Measurements from ENCODE around the gene SLC7A10.

Gene SLC7A10

DNA sequence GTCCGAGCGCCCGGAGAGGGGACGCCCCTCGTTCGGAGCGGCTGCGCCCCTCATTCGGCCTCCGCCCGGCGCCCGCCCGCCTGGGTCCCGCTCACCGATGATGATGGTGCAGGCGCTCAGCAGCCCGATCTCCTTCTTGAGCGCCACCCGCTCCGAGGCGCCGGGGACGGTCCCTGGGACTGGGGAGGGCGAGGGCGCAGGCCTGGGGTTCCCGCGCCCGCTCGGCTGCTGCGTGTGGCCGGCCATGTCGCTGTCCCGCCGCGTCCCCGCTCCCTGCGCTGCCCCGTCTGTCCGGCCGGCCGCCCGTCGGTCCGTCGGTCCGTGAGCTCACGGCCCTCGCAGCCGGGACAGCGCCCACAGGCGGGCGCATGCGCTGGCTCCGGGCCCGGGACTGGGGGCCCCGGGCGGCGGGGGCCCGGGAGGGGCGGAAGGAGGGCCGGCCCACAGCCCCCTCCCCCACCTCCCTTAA is at the start of gene SLC7A10:
Gene SLC7A10, minus strand, starts transcription at position 393 of the 469 bp plus-strand sequence. Its CDS starts 147 bp downstream, at position 246.
- no peak within 1 kb of the TSS for H2AFZ ChIP-seq (ENCODE audit: low read depth, low read length)
- no peak within 1 kb of the TSS for H3K9ac ChIP-seq (ENCODE audit: low read depth, low read length)
- H3K4me1 ChIP-seq (ENCODE audit: insufficient read depth, low read length), result no peaks in the 10 kb centered on the region
- peaks cover 14% of the 10 kb centered on the region for H3K9me3 ChIP-seq (ENCODE audit: insufficient read depth, low read length, severe bottlenecking)
- H4K20me1 ChIP-seq (ENCODE audit: insufficient read depth, low read length), result no peaks in the 10 kb centered on the region
- no peaks in the 10 kb centered on the region for H3K79me2 ChIP-seq (ENCODE audit: insufficient read depth, low read length)
- H3K27me3 ChIP-seq (ENCODE audit: insufficient read depth, low read length, poor library complexity), result no peaks in the 10 kb centered on the region
- no peak within 1 kb of the TSS for H3K4me3 ChIP-seq (ENCODE audit: low read depth in 1 of 2, low read length in 2 of 2)
- no peaks in the 10 kb centered on the region for H3K36me3 ChIP-seq (ENCODE audit: insufficient read depth, low read length)
- no peak within 1 kb of the TSS for H3K4me2 ChIP-seq (ENCODE audit: insufficient read depth, low read length)
- TF ChIP-seq, protein P1, sequence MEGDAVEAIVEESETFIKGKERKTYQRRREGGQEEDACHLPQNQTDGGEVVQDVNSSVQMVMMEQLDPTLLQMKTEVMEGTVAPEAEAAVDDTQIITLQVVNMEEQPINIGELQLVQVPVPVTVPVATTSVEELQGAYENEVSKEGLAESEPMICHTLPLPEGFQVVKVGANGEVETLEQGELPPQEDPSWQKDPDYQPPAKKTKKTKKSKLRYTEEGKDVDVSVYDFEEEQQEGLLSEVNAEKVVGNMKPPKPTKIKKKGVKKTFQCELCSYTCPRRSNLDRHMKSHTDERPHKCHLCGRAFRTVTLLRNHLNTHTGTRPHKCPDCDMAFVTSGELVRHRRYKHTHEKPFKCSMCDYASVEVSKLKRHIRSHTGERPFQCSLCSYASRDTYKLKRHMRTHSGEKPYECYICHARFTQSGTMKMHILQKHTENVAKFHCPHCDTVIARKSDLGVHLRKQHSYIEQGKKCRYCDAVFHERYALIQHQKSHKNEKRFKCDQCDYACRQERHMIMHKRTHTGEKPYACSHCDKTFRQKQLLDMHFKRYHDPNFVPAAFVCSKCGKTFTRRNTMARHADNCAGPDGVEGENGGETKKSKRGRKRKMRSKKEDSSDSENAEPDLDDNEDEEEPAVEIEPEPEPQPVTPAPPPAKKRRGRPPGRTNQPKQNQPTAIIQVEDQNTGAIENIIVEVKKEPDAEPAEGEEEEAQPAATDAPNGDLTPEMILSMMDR (IDR thresholded peaks at IDR 0.05; ENCODE audit: borderline replicate concordance, extremely low read depth, low read length, poor library complexity, severe bottlenecking), result no peak
- no peak for TF ChIP-seq EZH2 (IDR thresholded peaks at IDR 0.05; ENCODE audit: borderline replicate concordance, low read depth, low read length, severe bottlenecking)
- DNase-seq, result no peak
- no peak within 1 kb of the TSS for H3K27ac ChIP-seq (ENCODE audit: low read length)
- ATAC-seq (ENCODE audit: insufficient read depth, low read depth), result no peak

DNA sequence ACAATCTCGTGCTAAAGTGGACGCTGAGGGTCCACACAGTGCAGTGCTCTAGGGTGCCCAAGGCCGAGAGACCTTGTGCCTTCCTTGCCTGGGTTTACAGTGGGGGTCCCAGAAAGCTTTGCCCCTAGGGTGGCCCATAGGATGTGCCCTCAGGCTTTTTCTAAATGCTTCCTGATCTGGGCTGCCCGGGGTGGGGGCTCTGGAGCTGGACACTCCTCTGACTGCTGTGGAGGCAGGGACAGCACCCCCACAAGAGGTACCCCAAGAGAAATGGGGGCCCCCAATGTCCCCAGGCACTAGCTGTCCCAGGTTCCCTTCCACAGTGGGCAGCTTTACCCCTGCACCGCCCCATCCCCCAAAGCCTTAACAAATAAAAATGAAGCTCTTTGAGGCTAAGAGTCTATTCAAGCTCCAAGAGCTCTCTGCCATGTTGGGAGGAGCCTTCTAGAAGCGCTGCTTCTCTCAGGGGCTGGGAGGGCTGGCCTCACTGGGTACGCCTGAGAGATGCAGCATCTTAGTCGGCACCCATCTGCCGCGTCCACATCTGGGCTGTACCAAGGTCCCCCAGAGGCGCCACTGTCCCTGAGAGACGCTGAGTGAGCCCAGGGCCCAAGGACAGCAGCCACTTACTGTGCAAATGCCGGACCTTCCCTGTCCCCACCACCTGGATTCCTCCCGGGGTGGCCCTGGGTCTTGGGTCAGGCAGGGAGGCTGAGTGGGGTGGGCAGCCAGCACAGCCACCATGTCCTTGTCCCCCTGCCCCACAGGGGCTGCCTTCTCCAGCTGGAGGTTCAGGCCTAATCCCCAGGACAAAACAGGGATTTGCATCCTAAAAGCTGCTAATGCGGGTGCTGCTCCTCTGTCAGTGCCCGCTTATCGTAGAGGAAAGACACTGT is 49.3 kb upstream of the SLC7A10 start:
- no peak for ATAC-seq (ENCODE audit: insufficient read depth, low read depth)
- Histone ChIP-seq H3K27ac (ENCODE audit: low read length) (no peak overlapping the region), H3K4me2 (ENCODE audit: insufficient read depth, low read length) (no peak overlapping the region)

DNA sequence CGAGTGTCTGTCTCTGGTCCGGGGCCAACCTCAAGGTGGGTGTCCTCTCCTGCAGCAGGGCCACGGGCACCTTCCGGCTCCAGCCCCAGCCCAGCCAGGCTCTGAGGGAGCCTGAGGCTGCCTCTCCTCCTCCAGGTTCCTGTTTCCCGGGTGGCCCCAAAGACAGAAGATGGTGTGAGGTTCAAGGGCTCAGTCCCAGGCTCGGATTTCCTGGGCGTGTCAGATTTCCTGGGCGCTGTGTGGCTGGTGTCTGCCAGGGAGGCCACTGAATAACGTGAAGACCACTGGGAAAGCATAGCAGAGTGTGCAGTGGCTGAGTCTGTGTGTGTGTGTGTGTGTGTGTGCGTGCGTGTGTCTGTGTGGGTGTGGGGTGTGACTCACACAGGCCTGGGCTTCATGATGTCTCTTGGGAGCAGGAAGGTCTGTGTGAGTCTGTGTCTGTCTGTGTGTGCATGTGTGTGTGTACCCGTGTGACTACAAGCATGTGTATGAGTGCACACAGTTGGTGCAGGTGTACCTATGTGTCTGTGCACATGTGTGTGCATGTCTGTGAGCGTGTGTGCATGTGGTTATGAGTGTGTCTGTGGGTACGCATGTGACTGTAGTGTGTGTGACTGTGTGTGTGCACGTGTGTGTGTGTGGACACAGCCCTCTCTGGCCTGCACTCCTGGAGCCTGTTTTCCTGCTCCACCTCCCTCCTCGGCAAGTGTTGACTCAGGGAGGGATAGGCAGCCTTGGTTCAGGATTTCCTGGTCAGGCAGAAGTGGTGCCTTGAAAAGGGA is 48.4 kb upstream of the SLC7A10 start:
- Histone ChIP-seq H3K27me3 (ENCODE audit: insufficient read depth, low read length, poor library complexity) (no peaks in the 10 kb centered on the region), H3K9me3 (ENCODE audit: insufficient read depth, low read length, severe bottlenecking) (no peaks in the 10 kb centered on the region), H3K9ac (ENCODE audit: low read depth, low read length) (no peak overlapping the region), H3K79me2 (ENCODE audit: insufficient read depth, low read length) (no peaks in the 10 kb centered on the region), H3K4me2 (ENCODE audit: insufficient read depth, low read length) (no peak overlapping the region), H3K27ac (ENCODE audit: low read length) (no peak overlapping the region), H4K20me1 (ENCODE audit: insufficient read depth, low read length) (no peaks in the 10 kb centered on the region; the same call in 1 of the 2 replicates), H3K4me1 (ENCODE audit: insufficient read depth, low read length) (no peaks in the 10 kb centered on the region), H3K4me3 (ENCODE audit: low read depth in 1 of 2, low read length in 2 of 2) (no peak overlapping the region), H2AFZ (ENCODE audit: low read depth, low read length) (no peak overlapping the region), H3K36me3 (ENCODE audit: insufficient read depth, low read length) (no peaks in the 10 kb centered on the region)
- DNase-seq, result no peak
- no peak; the same call in 2 of the 3 replicates for ATAC-seq (ENCODE audit: insufficient read depth, low read depth)
- TF ChIP-seq, protein P1 (IDR thresholded peaks at IDR 0.05; ENCODE audit: borderline replicate concordance, extremely low read depth, low read length, poor library complexity, severe bottlenecking), result no peak
- TF ChIP-seq EZH2 (IDR thresholded peaks at IDR 0.05; ENCODE audit: borderline replicate concordance, low read depth, low read length, severe bottlenecking), result no peak

More for the DNA sequence above, 49.3 kb upstream of the SLC7A10 start:
- no peaks in the 10 kb centered on the region for H3K27me3 ChIP-seq (ENCODE audit: insufficient read depth, low read length, poor library complexity)
- no peak overlapping the region for H3K9ac ChIP-seq (ENCODE audit: low read depth, low read length)
- H3K9me3 ChIP-seq (ENCODE audit: insufficient read depth, low read length, severe bottlenecking), result no peaks in the 10 kb centered on the region
- H3K79me2 ChIP-seq (ENCODE audit: insufficient read depth, low read length), result no peaks in the 10 kb centered on the region
- no peaks in the 10 kb centered on the region for H3K36me3 ChIP-seq (ENCODE audit: insufficient read depth, low read length)
- no peaks in the 10 kb centered on the region for H3K4me1 ChIP-seq (ENCODE audit: insufficient read depth, low read length)
- TF ChIP-seq, protein P1 (IDR thresholded peaks at IDR 0.05; ENCODE audit: borderline replicate concordance, extremely low read depth, low read length, poor library complexity, severe bottlenecking), result no peak
- TF ChIP-seq EZH2 (IDR thresholded peaks at IDR 0.05; ENCODE audit: borderline replicate concordance, low read depth, low read length, severe bottlenecking), result no peak
- H2AFZ ChIP-seq (ENCODE audit: low read depth, low read length), result no peak overlapping the region
- no peak for DNase-seq
- no peaks in the 10 kb centered on the region; the same call in 1 of the 2 replicates for H4K20me1 ChIP-seq (ENCODE audit: insufficient read depth, low read length)
- H3K4me3 ChIP-seq (ENCODE audit: low read depth in 1 of 2, low read length in 2 of 2), result no peak overlapping the region
